CD4-positive, alpha-beta T cell (primary cell): ENCODE measurements around the gene USP8. TPM values are rescaled to one million over a fixed set of nuclear protein-coding genes. Genes with fewer than 3 reads are reported as not detected.
A peak's percentile ranks its signal among the peaks of the same experiment; 100 is the strongest.

Experiments
- ATAC-seq: fragments of 200-7000 bp; cut with Tn5 transposase; one replicate; pipeline ENCODE4 v1.10.0; 2022; ENCODE audit warnings: mild to moderate bottlenecking; ENCODE audit not compliant: poor library complexity
- CTCF ChIA-PET: fragments of 350-600 bp; sonication (Branson Sonifier 250); formaldehyde crosslinking; loops from one replicate; lab custom pipeline; 2021; ENCODE audit warnings: antibody characterized with exemption, inconsistent platforms; lab: Charles Lee
- POLR2A ChIA-PET: fragments of 350-600 bp; sonication (Branson Sonifier 250); formaldehyde crosslinking; loops from one replicate; lab custom pipeline; 2021; ENCODE audit warnings: antibody characterized with exemption, inconsistent platforms; lab: Charles Lee
- DNase-seq, 14 experiments: peaks; one replicate each; pipeline ENCODE4 v3.0.0-alpha.2; 2013 to 2020; ENCODE audit warnings: mixed read lengths in 2 of 14
- H3K27ac ChIP-seq, 2 donors: one replicate each; pipeline versions ENCODE4 v1.5.1 to v1.7.0; 2013; ENCODE audit warnings: low read length in 2 of 2, low read depth in 1 of 2, mild to moderate bottlenecking in 1 of 2
- H3K27me3 ChIP-seq, 2 experiments: 1 replicate in 1 of 2; 2 replicates in 1 of 2; pipeline versions ENCODE4 v1.6.1 to v1.7.0; 2013; ENCODE audit warnings: low read length in 2 of 2, control low read depth in 1 of 2, mild to moderate bottlenecking in 1 of 2, moderate library complexity in 1 of 2; ENCODE audit not compliant: insufficient read depth in 2 of 2, control insufficient read depth in 1 of 2
- H3K36me3 ChIP-seq: one replicate; pipeline ENCODE4 v1.6.1; 2013; ENCODE audit warnings: low read length, control low read depth; ENCODE audit not compliant: insufficient read depth
- H3K4me1 ChIP-seq: one replicate; pipeline ENCODE4 v1.6.1; 2013; ENCODE audit warnings: low read length, control low read depth; ENCODE audit not compliant: insufficient read depth
- H3K4me3 ChIP-seq: one replicate; pipeline ENCODE4 v1.5.1; 2013; ENCODE audit warnings: mild to moderate bottlenecking, low read length, moderate library complexity
- H3K9me3 ChIP-seq, 2 experiments: 1 replicate in 1 of 2; 2 replicates in 1 of 2; pipeline versions ENCODE4 v1.6.1 to v1.7.0; 2013; ENCODE audit warnings: low read length in 2 of 2, mild to moderate bottlenecking in 2 of 2, control low read depth in 1 of 2, moderate library complexity in 1 of 2; ENCODE audit not compliant: control insufficient read depth in 1 of 2, insufficient read depth in 1 of 2
- H3K27ac Mint-ChIP-seq: one replicate; pipeline ENCODE4 v1.8.0; 2020; ENCODE audit warnings: mixed read lengths
- H3K27me3 Mint-ChIP-seq: one replicate; pipeline ENCODE4 v1.8.0; 2021; ENCODE audit warnings: mixed read lengths
- H3K36me3 Mint-ChIP-seq: one replicate; pipeline ENCODE4 v1.8.0; 2021; ENCODE audit warnings: low read depth, mixed read lengths
- H3K4me1 Mint-ChIP-seq: one replicate; pipeline ENCODE4 v1.8.0; 2021; ENCODE audit warnings: low read depth, mixed read lengths
- H3K4me3 Mint-ChIP-seq: one replicate; pipeline ENCODE4 v1.8.0; 2020; ENCODE audit warnings: mild to moderate bottlenecking, mixed read lengths
- H3K9me3 Mint-ChIP-seq: one replicate; pipeline ENCODE4 v1.8.0; 2020; ENCODE audit warnings: mixed read lengths
- intact Hi-C, 2 experiments: fragments of 100-400 bp; cut with DNase I in 1 of 2; cut with micrococcal nuclease in 1 of 2; formaldehyde crosslinking; loops; one replicate each; pipeline versions ENCODE4 v1.15.1 to v1.9.0; 2023 to 2025; cut with DNase I, micrococcal nuclease
- total RNA-seq, 174 experiments: library from RNA in 2 of 174; stranded (reverse) in 2 of 174; gene quantifications; one replicate each; pipeline ENCODE4 v1.2.3 and lab custom pipeline; 2021 to 2026
- TF ChIP-seq, protein P1 (sequence below): fragments of 200-600 bp; IDR thresholded peaks from one replicate; pipeline ENCODE4 v1.8.0; 2022; ENCODE audit warnings: antibody characterized with exemption, mild to moderate bottlenecking

The USP8 gene
- total RNA-seq, 2 experiments from 2014 or later: 48.9 to 50.0 TPM

- Histone ChIP-seq H3K4me3 (no peak overlapping the region), H3K27ac (no peak overlapping the region), H3K27me3 (no peaks in the 10 kb centered on the region), H3K9me3 (no peaks in the 10 kb centered on the region), H3K36me3 (peaks cover 8% of the 10 kb centered on the region), H3K4me1 (peaks cover 12% of the 10 kb centered on the region)
- CTCF ChIA-PET: no interaction called here
- Mint-ChIP-seq H3K4me3 (no peak overlapping the region), H3K36me3 (peaks cover 40% of the 10 kb centered on the region), H3K4me1 (peaks cover 64% of the 10 kb centered on the region), H3K27ac (no peak overlapping the region), H3K27me3 (no peaks in the 10 kb centered on the region), H3K9me3 (no peaks in the 10 kb centered on the region)
- DNase-seq (no peak), ATAC-seq (no peak)
- TF ChIP-seq, protein P1, sequence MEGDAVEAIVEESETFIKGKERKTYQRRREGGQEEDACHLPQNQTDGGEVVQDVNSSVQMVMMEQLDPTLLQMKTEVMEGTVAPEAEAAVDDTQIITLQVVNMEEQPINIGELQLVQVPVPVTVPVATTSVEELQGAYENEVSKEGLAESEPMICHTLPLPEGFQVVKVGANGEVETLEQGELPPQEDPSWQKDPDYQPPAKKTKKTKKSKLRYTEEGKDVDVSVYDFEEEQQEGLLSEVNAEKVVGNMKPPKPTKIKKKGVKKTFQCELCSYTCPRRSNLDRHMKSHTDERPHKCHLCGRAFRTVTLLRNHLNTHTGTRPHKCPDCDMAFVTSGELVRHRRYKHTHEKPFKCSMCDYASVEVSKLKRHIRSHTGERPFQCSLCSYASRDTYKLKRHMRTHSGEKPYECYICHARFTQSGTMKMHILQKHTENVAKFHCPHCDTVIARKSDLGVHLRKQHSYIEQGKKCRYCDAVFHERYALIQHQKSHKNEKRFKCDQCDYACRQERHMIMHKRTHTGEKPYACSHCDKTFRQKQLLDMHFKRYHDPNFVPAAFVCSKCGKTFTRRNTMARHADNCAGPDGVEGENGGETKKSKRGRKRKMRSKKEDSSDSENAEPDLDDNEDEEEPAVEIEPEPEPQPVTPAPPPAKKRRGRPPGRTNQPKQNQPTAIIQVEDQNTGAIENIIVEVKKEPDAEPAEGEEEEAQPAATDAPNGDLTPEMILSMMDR: no peak
- POLR2A ChIA-PET: interaction anchor here (1.4 kb wide), 1 partner anchor 76 kb away, joined by 6 read pairs; the partner anchor contains the start of gene GABPB1
- intact Hi-C loops: no loop called here
These were observed 7.0 kb downstream of the USP8 start for GRCh38 chr15:50431204-50431603.

GRCh38 chr15:50432230-50432629 is 8.0 kb downstream of the USP8 start:
- ATAC-seq: no peak

GRCh38 chr15:50435772-50436171 is 11.6 kb downstream of the USP8 start:
- Mint-ChIP-seq H3K27me3 (no peaks in the 10 kb centered on the region), H3K4me3 (no peak overlapping the region), H3K36me3 (peaks cover 55% of the 10 kb centered on the region), H3K27ac (peak overlapping the region; percentile 0), H3K9me3 (no peaks in the 10 kb centered on the region), H3K4me1 (peaks cover 46% of the 10 kb centered on the region)
- H3K9me3 ChIP-seq: no peaks in the 10 kb centered on the region
- POLR2A ChIA-PET: no interaction called here
- H3K4me3 ChIP-seq: no peak overlapping the region
- ATAC-seq: no peak
- H3K27ac ChIP-seq: no peak overlapping the region
- no peaks in the 10 kb centered on the region for H3K27me3 ChIP-seq
- TF ChIP-seq, protein P1: no peak
- no peak for DNase-seq
- H3K36me3 ChIP-seq: peaks cover 23% of the 10 kb centered on the region
- CTCF ChIA-PET: interaction anchor here (0.6 to 0.7 kb wide), 2 partner anchors 15 to 210 kb away, joined by 3 to 5 read pairs; no protein-coding TSS in a partner anchor
- intact Hi-C loops: no loop called here
- H3K4me1 ChIP-seq: no peaks in the 10 kb centered on the region

More at GRCh38 chr15:50432230-50432629, 8.0 kb downstream of the USP8 start:
- H3K9me3 Mint-ChIP-seq: no peaks in the 10 kb centered on the region
- DNase-seq: no peak
- Histone ChIP-seq H3K27me3 (no peaks in the 10 kb centered on the region), H3K36me3 (peaks cover 8% of the 10 kb centered on the region), H3K4me1 (peaks cover 6% of the 10 kb centered on the region), H3K27ac (no peak overlapping the region), H3K9me3 (no peaks in the 10 kb centered on the region), H3K4me3 (no peak overlapping the region)
- CTCF ChIA-PET: interaction anchor here (0.6 kb wide), 1 partner anchor 34 kb away, joined by 3 read pairs; no protein-coding TSS in a partner anchor
- H3K27ac Mint-ChIP-seq: no peak overlapping the region
- peaks cover 40% of the 10 kb centered on the region for H3K36me3 Mint-ChIP-seq
- H3K27me3 Mint-ChIP-seq: no peaks in the 10 kb centered on the region
- peaks cover 59% of the 10 kb centered on the region for H3K4me1 Mint-ChIP-seq
- H3K4me3 Mint-ChIP-seq: no peak overlapping the region
- POLR2A ChIA-PET: interaction anchor here (1.4 kb wide), 1 partner anchor 77 kb away, joined by 6 read pairs; the partner anchor contains the start of gene GABPB1
- TF ChIP-seq, protein P1: no peak
- intact Hi-C loops: no loop called here
